Smooth muscle cell of the brain vasculature (primary cell): Measurements from ENCODE around the gene VSTM2B.
"Not testable (repeated sequence)": the region's sequence is repeated elsewhere in the genome, so short reads cannot be mapped to it uniquely, and the experiment has no call there.

Experiments used
- DNase-seq: peaks from one replicate; pipeline ENCODE4 v3.0.0-alpha.2; 2012; ENCODE audit warnings: low read depth, low spot score

Gene VSTM2B

DNA sequence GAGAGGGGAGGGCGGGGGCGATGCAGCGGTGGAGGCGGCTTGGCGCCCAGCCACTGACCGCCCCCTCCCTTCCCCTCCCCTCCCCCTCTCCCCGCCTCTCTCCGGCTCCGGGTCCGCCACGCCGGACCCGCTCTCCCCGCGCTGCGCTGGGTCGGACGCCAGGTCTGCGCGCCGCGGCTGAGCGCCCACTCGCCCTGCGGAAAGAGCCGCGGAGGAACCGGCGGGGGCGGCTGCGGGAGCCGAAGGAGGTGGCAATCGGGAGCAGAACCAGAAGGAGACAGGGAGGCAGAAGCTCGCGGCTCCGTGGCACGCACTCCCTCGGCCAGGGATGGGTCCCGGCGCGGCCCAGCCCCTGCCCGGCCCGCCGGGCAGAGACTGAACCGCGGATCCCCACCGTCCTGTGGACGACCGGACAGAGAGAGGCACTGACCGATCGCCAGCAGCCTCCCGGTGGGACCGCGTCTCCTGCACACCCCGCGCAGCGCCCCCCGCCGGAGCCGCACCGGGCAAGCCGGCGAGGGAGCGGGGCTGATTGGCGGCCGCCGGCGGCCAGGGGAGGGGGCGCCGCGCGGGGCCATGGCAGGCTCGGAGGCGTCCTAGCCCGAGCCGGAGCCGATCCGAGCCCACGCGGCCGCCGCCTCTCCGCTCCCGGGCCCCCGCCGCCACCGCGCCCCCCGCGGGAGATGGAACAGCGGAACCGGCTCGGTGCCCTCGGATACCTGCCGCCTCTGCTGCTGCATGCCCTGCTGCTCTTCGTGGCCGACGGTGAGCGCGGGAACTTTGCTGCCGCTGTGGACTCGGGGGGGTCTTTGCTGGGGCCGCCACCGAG, at the start of gene VSTM2B:
Gene VSTM2B, plus strand, starts transcription at position 94 of the 829 bp plus-strand sequence. Its CDS starts 590 bp downstream, at position 684.
- no peak for DNase-seq

DNA sequence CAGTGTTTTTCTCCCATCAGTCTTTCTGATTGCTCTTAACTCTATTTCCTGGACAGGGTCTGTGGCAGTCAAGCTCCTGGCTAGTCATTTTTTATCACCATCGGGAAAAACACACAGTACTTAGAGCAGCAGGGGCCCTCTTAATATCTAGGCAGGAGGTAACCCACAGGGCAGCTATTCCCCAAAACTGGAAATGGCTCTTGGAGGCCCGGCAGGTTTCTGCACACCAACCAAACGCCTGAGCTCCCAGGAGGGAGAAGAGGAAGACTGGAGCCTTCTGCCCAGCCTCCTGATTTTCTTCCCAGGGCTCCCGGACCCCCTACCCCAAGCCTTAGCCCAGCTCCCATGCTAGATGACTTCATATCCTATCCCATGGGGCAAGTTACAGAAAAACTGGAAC, 49.3 kb upstream of the VSTM2B start:
- no peak for DNase-seq

DNA sequence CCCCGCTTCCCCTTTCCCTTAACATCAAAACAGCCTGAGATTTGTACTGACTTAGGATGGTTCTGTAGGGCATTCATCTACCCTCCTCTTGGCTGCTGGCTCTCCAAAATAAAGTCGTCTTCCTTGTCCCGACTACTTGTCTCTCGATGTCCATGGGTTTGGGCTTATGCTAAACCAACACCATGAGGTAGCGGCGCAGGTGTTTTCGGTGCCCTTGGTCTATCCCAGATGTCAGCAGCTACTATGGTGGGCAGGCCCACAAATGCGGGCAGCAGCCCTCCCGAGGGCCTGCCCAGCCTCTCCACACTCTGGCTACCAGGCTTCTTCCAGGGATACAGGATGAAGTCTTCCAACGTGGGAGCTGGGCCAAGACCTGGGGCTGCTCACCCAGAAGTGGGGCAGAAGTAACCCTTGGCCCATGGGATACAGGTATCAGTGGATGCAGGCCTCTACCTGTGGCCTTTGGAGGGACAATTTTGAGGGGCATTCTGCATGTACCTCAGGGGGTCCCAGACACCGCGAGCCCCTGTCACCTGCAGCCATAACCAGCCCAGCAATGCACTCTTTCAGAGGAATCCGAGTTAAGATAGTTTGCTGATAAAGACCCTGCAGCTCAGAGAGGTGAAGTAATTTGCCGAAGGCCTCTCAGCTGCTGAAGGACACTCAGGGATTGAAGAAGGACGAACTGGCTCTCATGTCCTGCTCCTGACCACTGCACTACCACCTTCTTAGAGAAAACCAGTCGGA, 47.8 kb upstream of the VSTM2B start:
- DNase-seq = no peak

DNA sequence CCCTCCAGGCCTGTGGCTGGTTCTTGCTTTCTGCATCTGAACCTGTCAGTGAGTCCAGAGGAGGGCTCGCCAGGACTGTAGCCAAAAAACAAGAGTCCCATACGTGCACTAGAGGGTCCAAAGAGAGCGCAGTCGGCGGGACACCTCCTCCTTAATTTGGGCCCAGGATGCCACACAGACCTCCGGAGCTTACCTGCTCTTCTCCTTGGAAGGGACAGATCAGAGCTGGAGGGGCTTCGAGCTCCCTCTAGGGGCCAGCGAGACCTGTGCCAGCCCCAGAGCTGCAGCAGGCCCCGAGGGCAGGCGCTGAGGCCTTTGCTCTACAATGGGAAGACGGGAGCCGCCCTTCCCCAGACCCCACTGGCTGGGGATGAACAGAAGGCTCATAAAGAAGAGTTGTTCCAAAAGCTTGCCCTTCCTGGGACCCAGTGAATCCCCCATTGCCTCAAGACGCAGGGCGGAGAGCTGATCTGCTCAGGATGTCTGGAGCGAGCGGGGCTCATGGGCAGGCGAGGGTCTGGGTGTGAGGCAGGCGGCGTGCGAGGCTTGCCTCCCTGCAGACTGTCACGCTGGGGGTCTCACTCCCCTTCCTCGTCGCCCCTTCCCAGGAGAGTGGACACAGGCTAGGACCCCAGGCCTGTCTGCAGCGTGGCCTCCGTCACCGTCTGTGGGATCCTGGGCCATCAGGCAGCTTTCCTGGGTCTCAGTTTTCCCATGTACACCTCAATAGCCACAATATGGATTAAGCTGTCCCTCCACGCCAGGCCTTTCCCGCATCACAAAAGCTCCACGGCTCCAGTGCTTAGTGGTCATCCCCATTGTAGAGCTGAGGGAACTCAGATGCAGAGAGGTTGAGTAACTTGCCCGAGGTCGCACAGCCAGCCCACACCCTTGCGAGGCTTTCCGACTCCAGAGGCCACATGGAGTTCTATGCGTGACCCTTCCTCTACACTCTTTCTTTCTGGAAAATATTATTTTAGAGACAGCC, 46.9 kb upstream of the VSTM2B start:
- no peak for DNase-seq

DNA sequence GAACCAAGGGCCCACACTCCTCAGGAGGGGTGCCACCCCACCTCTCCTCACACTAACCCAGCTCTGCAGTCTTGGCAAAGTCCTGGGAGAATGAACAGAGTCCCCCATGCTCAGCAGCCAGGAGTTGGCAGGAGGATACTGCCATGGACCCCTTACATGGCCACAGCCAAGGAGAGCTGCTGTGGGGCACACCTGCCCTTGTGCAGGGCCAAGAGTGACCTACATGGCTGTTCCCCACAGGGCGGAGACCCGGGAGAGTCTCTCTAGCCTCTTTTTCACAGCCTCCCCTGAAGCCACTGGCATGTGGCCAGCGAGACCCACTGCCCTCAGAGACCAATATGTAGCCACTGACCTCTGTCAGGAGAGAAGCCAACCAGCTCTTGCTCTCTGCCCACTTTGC, 45.9 kb upstream of the VSTM2B start:
- no peak for DNase-seq

DNA sequence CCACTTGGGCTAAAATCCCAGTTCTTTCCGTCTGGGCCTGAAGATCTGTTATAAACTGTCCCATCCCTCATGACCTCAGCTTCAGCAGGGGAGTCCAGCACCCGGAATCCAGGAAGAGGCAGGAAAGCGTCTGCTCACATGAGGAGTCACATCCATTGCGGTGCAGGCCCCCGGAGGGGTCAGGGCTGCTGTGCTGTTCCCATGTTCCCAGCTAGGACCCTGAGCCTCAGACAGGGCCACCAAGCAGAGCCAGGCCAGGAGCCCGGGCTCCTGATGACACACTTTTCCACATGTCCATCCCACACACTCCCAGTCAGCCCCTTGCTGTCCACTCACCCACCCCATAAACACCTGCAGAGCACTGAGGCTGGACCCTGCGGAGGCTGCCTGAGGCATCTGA, 45.3 kb upstream of the VSTM2B start:
- DNase-seq = no peak

DNA sequence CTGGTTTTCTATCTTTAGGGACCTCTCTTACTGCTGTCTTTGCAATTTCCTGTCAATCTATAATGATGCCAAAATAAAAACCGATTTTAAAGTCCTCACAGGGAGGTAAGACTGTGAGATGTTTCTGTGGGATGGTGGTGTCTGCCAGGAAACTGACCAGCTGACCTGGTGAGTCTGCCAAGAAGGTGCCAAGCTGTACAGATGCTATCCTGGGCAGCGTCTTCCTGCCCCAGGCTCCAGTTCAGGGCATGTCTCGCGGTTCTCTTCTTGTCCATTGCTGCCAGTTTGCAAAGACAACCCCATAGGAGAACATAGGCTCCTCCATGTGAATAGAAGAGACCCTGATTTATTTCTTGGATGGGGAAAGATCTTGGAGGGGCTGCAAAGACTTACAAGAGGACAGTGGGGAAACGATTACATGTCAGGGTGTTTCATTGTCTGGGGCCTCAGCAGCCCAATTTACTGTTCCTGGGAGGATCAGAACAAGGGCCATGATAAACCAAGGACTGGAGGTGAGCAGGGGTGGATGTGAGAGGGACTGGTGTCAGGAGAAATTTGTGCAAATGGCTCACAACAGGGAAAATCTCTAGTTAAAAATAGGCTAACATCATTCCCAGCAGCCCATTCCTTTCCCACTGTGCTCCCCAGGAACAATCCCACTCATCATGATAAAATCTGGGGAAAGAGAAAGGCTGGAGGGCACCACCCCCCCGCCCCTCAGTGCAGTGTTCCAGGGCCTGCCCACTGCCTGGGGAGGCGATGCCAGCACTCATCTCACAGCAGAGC, 42.7 kb upstream of the VSTM2B start:
- no peak for DNase-seq

DNA sequence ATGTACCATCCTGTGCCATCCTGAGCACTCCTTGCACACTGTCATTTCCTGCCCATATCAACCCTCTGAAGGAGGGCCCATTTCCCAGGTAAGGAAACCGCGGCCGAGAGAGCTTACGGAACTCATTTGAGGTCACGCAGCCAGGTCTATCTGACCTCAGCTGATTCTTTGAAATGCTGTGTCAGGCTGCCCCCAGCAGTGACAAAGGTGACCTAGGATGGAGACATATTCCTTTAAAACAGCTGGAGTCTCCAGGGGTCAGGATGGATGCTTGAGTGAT, 42.2 kb upstream of the VSTM2B start:
- no peak for DNase-seq

DNA sequence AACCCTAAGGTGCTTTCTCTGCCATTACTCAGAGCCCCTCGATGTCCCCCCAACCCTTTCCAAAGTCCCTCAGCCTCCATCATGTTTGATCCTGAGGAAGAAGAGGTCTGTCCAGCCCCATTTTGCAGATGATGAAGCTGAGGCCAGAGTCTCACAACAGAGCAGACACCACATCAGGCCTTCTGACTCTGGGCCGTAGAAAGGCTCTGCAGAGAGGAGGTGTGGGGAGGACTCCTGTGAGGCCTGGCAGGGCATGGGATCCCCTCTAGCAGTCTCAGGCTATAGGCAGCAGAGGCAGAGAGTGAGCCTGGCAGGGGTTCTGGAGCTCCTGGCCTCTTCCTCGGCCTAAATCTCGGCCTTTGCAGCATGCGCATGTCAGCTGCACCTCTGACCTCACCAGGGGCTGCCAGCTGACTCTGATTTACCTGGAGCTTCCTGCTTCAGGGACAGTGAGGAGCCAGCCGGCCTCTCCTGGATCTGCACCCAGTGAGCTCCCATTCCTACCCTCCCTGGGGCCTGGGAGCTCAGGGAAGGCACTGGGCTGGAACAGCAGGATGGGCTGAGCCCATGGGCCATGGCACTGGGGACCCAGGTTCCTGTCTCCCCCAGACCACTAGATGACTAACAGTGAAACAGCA, 41.7 kb upstream of the VSTM2B start:
- DNase-seq = no peak

DNA sequence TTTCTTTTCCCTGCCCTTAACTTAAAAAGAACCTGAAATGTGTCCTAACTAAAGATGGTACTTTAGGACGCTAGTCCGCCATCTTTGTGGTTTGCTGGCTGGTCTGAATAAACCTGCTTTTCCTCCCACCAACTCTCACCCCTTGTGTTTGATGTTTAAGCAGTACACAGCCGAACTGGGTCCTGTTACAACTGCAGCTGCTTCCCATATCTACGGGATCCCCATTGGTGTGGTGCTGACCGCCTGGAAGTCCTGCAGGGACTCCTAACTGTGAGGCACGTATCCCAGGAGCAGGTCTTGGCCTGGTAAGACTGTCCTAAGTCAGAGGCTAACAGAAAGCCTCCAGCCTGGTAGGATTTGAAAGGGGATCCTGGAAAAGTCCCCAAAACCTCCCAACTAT, 40.9 kb upstream of the VSTM2B start:
- no peak for DNase-seq

DNA sequence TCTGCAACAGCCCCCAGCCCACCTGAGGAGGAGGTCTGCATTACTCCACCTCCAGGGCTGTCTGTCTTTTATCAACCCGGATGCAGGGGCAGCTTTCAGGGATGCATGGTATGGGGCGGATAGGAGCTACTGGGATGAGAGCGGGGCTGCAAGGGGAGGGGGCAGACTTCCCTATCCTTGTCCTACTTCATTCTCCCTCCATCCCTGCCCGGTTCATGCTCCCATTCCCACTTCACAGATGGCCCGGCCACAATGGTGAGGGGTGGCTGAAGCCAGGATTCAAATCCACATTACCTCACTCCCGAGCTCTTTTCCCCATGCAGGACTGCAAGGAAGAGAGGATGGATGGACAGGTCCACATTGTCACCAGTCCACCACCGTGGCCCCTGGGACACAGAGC, 40.5 kb upstream of the VSTM2B start:
- no peak for DNase-seq

DNA sequence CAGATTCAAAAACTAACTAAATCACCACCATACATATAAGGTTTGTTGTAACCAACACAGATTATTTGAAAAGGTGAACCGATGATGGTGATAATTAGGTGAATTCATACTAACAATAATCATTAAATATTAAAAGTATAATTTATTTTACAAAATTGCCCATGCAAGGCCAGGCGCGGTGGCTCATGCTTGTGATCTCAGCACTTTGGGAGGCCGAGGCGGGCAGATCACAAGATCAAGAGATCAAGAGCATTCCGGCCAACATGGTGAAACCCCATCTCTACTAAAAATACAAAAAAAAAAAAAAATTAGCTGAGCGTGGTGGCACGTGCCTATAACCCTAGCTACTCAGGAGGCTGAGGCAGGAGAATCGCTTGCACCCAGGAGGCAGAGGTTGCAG, 38.8 kb upstream of the VSTM2B start:
- not testable (repeated sequence) for DNase-seq

DNA sequence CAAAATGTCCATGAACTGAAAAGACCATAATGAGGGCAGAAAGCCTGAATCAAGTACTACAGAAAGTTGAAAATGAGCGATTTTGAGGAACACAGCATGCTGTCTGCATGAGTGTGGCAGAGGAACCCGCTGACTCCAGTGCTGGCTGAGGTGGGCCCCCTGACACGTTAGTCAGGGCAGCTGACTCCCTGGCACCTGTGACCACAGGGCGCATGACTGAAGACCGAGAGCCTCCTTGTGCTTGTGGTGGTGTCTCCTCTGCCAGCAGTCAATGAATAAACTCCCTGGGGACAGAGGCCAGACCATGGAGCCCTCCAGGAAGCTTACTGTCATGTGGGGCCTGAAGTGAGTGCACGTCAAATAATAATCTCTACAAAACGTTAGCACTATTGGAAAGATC, 38.4 kb upstream of the VSTM2B start:
- DNase-seq = no peak

DNA sequence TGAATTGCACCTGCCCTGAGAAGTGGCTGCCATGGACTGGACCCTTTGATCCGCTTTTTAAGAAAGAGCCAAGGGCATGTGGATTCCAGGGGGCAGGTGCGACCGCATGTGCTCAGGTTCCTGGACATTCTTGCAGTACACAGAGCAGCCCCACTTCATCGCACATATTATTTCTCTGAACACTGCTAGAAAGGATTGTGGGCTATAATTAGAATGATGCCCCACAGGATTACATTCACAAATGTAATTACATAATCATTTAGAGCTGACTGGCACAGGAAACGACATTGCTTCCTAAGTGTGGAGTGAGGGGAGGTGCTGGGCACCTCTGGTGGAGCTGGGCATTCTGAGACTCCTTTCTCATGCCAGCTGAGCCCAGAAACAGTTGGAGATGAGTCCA, 37.5 kb upstream of the VSTM2B start:
- DNase-seq = no peak

DNA sequence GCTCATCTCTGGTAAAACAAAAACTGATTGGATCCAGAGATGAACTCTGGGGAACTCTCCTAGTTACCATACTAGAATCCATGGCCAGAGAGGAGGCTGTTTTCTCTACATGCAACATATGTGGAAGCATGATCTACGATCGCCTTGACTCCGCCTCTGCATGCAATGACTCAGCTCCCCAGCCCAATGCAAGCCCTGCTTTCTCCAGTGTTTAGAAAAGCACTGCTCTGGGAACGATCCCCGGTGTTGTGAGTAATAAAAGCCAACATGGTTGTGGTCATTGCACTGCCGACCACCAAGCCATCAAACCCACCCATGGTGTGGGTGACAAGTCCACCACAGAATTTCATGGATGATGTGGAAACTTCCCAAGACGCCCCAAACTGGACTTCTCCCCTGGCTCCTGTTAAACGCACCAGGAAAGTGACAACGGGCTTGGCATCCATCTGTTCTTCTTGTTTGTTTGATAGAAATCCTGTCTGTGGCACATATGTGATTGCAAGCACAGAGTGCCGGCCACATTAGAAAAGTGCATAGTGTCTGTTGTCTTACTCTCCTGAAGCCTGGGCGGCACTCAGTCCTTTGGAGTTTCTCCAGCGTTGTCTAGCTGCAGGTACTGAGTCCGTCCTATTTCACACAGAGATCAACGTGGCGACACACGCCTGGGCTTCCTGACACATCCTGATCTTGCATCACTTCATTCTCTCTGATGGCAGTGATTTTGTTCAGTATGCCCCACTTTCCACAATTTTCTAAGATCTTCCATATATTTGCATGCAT, 36.4 kb upstream of the VSTM2B start:
- no peak for DNase-seq

DNA sequence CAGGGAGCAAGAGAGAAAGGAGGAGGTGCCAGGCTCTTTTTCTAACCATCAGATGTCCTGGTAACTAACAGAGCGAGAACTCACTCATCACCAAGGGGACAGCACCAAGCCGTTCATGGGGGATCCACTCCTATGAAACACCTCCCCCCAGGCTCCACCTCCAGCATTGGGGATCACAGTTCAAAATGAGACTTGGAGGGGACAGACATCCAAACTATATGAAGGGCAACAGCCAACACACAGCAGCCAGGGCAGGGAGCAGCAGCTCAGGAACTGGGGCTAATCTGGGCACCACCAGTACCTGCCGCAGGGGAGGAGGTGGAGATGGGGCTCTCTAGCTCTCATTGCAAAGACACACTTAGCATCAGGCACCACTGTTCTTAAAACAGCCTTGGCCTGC, 34.3 kb upstream of the VSTM2B start:
- no peak for DNase-seq

DNA sequence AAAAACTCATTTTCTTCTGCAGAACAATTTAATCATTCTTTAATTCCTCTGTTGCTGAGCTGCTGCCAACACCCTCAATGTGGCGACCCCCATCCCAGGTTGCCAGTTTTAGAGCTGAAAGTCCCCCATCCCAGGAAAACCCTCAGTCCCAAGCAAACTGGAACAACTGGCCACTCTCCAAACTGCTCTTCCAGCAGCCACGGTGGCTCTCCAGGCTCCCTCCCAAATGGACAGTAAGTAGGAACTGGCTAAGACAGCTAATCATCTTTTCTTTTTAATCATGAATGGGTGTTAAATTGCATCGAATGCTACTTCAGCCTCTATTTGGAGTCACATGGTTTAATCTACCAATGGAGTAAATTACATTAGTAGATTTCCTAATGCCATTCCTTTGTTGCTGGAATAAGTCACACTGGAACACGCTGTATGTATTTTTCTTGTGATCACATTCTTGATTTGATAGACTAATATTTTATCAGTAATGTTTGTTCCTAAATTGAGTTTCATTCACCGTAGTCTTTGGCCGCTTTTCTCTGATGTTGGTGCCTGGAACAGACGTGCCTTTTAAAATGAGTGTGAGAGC, 33.7 kb upstream of the VSTM2B start:
- no peak for DNase-seq

DNA sequence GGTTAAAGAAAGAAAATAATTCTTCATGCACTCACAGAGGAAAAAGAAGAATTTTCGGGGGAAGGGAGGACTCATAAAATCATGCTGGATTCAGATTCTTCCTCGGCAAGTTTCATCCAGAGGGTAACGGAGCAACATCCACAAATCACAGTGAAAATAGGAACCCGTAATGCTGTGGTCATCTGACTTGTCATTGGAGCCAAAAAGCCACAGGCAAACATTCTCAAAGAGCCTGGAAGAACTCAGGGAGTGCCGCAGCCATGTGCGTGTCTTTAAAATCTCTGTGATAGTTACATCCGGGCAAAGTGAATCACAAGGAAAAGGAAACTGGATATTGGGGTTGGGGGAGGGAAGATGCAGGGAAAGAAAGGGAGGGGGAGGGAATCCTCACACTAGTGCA, 33.0 kb upstream of the VSTM2B start:
- DNase-seq = no peak

DNA sequence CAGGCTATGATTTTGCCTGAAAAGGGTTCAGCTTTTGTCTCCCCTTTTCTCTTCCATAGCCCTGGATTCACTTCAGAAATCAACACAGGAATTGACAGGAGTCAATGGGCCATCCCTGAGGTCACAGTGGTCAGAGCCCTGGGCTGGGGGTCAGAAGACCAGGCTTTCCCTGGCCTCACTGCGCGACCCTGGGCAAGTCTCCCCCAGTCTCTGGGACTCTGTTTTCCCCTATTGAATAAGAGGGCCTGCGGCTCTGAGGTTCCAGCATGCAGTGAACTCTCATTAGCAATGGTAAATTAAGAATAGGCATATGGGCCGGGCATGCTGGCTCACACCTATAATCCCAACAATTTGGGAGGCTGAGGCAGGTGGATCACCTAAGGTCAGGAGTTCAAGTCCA, 30.7 kb upstream of the VSTM2B start:
- DNase-seq = no peak
